Erythroblast (primary cell): ENCODE results near the gene COA1.

Source experiments
- GATA1 ChIP-seq: IDR thresholded peaks from 2 replicates; pipeline ENCODE4 v1.6.1; 2011; ENCODE audit warnings: low read depth, mild to moderate bottlenecking, control low read depth, low read length, moderate library complexity
- POLR2A ChIP-seq: IDR thresholded peaks from 2 replicates; pipeline ENCODE4 v1.6.1; 2011; ENCODE audit warnings: mild to moderate bottlenecking, low read length

DNA sequence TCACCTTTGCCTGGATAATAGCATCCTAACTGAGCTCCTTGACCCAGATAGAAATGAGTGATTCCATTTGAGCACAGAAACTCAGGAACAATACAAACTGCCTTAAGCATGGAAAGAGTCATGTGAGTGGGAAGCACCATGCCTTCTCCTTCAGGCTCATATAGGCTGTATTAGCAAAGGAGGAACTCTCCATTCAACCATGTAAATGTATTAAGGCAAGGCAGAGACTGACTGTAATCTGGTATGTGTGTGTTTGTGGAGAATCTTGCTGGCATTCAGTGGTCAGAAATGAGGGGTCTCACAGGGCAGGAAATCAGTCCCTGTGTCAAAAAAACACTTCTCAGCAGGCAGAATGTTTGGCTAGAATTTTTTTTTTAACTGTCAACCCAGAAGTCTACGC is 40.2 kb downstream of the COA1 start:
- no peak for TF ChIP-seq POLR2A
- no peak for TF ChIP-seq GATA1
